ENCODE data around the gene SDK1.

GRCh38 chr7:4271716-4272015 is 970.6 kb downstream of the SDK1 start:
- TF ChIP-seq MXI1 (IDR thresholded peaks at IDR 0.05; ENCODE audit: low read depth, low read length) (no peak), MEF2B (IDR thresholded peaks at IDR 0.05; ENCODE audit: partially characterized antibody, poor library complexity, severe bottlenecking) (no peak)

Measured in GM12878 (cell line).